GM19438 (cell line): ENCODE measurements around the gene TTC7B.

ENCODE experiments used
- ATAC-seq: cut with Tn5 transposase; IDR thresholded peaks from one replicate; pipeline ENCODE4 v1.9.1; 2021; ENCODE audit warnings: low read depth; ENCODE audit not compliant: unreplicated experiment

TTC7B gene

GRCh38 chr14:90626550-90626949, 189.7 kb downstream of the TTC7B start:
- ATAC-seq: no peak

- no peak for ATAC-seq
Measured at GRCh38 chr14:90625445-90625844, 190.8 kb downstream of the TTC7B start.

GRCh38 chr14:90624732-90625400, 191.4 kb downstream of the TTC7B start:
- no peak for ATAC-seq

- ATAC-seq: no peak
Measured at GRCh38 chr14:90624227-90624626, 192.0 kb downstream of the TTC7B start.

GRCh38 chr14:90621201-90621600, 195.0 kb downstream of the TTC7B start:
- ATAC-seq: no peak

- ATAC-seq: no peak
Measured at GRCh38 chr14:90620568-90621077, 195.6 kb downstream of the TTC7B start.

- no peak for ATAC-seq
Measured at GRCh38 chr14:90619911-90620310, 196.3 kb downstream of the TTC7B start.

- ATAC-seq: no peak
Measured at GRCh38 chr14:90617961-90618360, 198.3 kb downstream of the TTC7B start.

GRCh38 chr14:90616881-90617280, 199.3 kb downstream of the TTC7B start:
- no peak for ATAC-seq

GRCh38 chr14:90616313-90616712, 199.9 kb downstream of the TTC7B start:
- no peak for ATAC-seq

GRCh38 chr14:90615517-90616060, 200.6 kb downstream of the TTC7B start:
- no peak for ATAC-seq

- no peak for ATAC-seq
Measured at GRCh38 chr14:90614696-90615516, 201.3 kb downstream of the TTC7B start.

GRCh38 chr14:90613997-90614396, 202.2 kb downstream of the TTC7B start:
- no peak for ATAC-seq

GRCh38 chr14:90613453-90613852, 202.8 kb downstream of the TTC7B start:
- ATAC-seq: no peak

- ATAC-seq: no peak
Measured at GRCh38 chr14:90612801-90613200, 203.4 kb downstream of the TTC7B start.

- no peak for ATAC-seq
Measured at GRCh38 chr14:90611936-90612335, 204.3 kb downstream of the TTC7B start.

- no peak for ATAC-seq
Measured at GRCh38 chr14:90611501-90611900, 204.7 kb downstream of the TTC7B start.

GRCh38 chr14:90610346-90611040, 205.7 kb downstream of the TTC7B start:
- ATAC-seq: no peak

- ATAC-seq: no peak
Measured at GRCh38 chr14:90609376-90609775, 206.9 kb downstream of the TTC7B start.

GRCh38 chr14:90608929-90609341, 207.3 kb downstream of the TTC7B start:
- no peak for ATAC-seq

- no peak for ATAC-seq
Measured at GRCh38 chr14:90608281-90608680, 207.9 kb downstream of the TTC7B start.
